GM12872 (cell line): ENCODE data around the gene PNMA5.

Source experiments
- CTCF ChIP-seq: IDR thresholded peaks from 3 replicates; pipeline ENCODE4 v1.5.1; 2011; ENCODE audit warnings: low read depth, mild to moderate bottlenecking, low read length, moderate library complexity; ENCODE audit not compliant: insufficient read depth

PNMA5 gene

DNA sequence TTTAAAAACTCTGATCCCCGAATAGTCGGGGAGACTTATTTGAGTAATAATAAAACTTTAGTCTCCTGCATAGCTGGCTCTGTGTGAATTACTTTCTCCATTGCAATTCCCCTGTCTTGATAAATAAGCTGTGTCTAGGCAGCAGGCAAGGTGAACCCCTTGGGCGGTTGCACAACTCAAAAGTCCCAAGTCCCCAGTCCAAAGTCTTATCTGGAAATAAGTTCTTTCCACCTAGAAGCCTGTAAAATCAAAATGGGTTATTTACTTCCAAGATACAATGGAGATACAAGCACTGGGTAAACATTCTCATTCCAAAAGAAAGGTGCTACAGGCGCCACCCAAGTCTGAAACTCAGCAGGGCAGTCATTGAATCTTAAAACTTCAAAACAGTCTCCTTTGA is 10.1 kb upstream of the PNMA5 start:
- no peak for TF ChIP-seq CTCF

- no peak for TF ChIP-seq CTCF
These were observed 3.4 kb upstream of the PNMA5 start for GRCh38 chrX:152997337-152997736.

GRCh38 chrX:152992115-152992514 is 1.8 kb downstream of the PNMA5 start:
- no peak for TF ChIP-seq CTCF

DNA sequence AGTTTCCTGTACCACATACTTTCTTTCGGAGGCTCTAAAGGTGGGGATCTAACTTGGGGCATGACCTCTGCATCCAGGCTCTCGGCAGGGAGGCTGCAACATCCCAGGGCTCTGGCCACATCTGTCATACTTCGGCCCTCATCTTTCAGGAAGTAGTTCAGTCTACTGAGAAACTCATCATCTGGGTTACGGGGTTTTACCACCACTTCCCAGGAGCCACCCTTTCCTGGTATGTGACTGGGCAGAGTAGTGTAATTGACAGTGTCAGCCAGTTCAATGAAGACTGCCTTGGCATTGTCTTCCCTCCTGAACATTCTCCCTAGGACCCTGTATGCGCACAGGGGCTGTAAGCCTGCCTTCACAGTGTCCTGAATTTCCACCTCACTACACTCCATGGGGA is 2.8 kb downstream of the PNMA5 start:
- no peak for TF ChIP-seq CTCF

GRCh38 chrX:152989292-152989658 is 4.6 kb downstream of the PNMA5 start:
- no peak for TF ChIP-seq CTCF

- TF ChIP-seq CTCF = no peak
These were observed 5.2 kb downstream of the PNMA5 start for GRCh38 chrX:152988536-152989291.

DNA sequence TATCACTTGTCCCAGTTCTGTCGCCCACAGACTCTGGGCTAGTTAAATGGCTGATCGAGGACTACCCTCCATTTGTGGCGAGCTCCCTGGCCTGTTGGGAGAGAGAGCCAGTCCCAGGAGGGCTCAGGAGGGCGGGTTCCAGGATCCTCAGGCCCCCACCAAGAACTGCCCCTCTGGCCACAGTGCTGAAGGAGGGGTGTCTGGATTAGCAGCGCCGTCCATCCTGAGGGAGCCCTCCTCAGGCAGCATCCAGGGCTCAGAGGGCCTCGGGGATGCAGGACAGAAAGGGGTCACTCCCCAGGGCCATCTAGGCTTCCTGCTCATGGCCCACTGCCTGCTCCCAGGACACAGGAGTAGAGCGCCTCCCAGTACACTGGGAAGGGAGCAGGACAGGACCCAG is 6.1 kb downstream of the PNMA5 start:
- TF ChIP-seq CTCF = no peak
